ENCODE measurements around the gene WAC. TPM values are rescaled to one million over a fixed set of nuclear protein-coding genes. Genes with fewer than 3 reads are reported as not detected.

The WAC gene
- total RNA-seq, 1 experiment from 2014 or later: 125 TPM

DNA sequence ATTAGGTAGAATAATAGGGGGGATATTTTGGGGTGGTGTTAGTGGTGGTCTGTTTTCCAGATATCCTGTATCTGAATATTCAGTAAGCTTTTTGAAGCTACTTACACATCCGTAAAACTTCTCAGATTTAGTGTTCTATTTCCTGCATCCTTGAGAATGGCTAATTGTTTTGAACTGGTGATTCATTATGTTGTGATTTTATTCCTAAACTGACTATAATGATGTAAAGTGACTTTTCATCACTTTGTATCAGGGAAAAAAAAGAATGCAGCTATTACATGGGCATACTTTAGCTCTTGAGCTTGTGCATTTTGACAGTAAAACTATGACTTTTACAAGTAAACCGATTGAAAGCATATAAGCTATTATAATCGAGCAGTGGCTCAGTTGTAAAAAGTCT is 18.2 kb downstream of the WAC start:
- Histone ChIP-seq H3K27me3 (replicated peaks; ENCODE audit: insufficient read depth, low read depth, low read length, poor library complexity) (no peaks in the 10 kb centered on the region), H3K4me3 (ENCODE audit: low read depth, low read length, poor library complexity, severe bottlenecking) (no peak overlapping the region), H3K9me3 (ENCODE audit: low read depth, low read length, poor library complexity, severe bottlenecking) (no peaks in the 10 kb centered on the region), H3K4me1 (ENCODE audit: insufficient read depth, low read length, poor library complexity, severe bottlenecking) (peaks cover 35% of the 10 kb centered on the region), H3K36me3 (ENCODE audit: insufficient read depth, low read length, poor library complexity, severe bottlenecking) (peaks cover 61% of the 10 kb centered on the region), H3K27ac (ENCODE audit: low read depth, low read length, poor library complexity, severe bottlenecking) (no peak overlapping the region)
- CTCF ChIA-PET: no interaction called here
- POLR2A ChIA-PET (ENCODE audit: low non-redundant PET): no interaction called here
- intact Hi-C loops (cut with micrococcal nuclease; ENCODE audit: unreplicated experiment): no loop called here
- no peak for TF ChIP-seq EZH2 (IDR thresholded peaks at IDR 0.05; ENCODE audit: borderline replicate concordance, low read depth, low read length, poor library complexity, severe bottlenecking)
- TF ChIP-seq, protein P1, sequence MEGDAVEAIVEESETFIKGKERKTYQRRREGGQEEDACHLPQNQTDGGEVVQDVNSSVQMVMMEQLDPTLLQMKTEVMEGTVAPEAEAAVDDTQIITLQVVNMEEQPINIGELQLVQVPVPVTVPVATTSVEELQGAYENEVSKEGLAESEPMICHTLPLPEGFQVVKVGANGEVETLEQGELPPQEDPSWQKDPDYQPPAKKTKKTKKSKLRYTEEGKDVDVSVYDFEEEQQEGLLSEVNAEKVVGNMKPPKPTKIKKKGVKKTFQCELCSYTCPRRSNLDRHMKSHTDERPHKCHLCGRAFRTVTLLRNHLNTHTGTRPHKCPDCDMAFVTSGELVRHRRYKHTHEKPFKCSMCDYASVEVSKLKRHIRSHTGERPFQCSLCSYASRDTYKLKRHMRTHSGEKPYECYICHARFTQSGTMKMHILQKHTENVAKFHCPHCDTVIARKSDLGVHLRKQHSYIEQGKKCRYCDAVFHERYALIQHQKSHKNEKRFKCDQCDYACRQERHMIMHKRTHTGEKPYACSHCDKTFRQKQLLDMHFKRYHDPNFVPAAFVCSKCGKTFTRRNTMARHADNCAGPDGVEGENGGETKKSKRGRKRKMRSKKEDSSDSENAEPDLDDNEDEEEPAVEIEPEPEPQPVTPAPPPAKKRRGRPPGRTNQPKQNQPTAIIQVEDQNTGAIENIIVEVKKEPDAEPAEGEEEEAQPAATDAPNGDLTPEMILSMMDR (conservative IDR thresholded peaks at IDR 0.05; ENCODE audit: low read depth, low read length): no peak
- peak; percentile 48 for DNase-seq (ENCODE audit: low spot score)
- BruUV-seq (replicated peaks): TSS peak; percentile 5

DNA sequence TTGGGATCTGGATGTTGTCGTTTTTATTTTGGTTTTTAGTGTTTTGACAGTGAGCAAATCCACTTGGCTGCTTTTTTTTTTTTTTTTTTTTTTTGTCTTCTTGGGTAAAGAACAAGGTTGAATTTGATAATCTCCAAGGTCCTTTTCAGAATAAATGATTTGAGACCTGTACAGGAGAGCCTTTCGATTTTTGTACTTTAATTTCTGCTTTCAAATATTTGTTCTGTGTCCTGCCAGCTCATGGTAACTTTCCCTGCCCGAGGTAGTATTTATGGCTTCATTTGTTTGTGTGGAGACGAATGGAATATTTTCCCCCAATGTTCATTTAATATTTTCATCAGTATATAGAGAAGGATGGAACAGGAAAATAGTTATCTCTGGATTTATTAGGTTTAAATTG is 19.9 kb downstream of the WAC start:
- H3K4me3 ChIP-seq (ENCODE audit: low read depth, low read length, poor library complexity, severe bottlenecking): no peak overlapping the region
- H3K27me3 ChIP-seq (replicated peaks; ENCODE audit: insufficient read depth, low read depth, low read length, poor library complexity): no peaks in the 10 kb centered on the region
- peaks cover 68% of the 10 kb centered on the region for H3K36me3 ChIP-seq (ENCODE audit: insufficient read depth, low read length, poor library complexity, severe bottlenecking)
- peaks cover 35% of the 10 kb centered on the region for H3K4me1 ChIP-seq (ENCODE audit: insufficient read depth, low read length, poor library complexity, severe bottlenecking)
- H3K27ac ChIP-seq (ENCODE audit: low read depth, low read length, poor library complexity, severe bottlenecking): no peak overlapping the region
- no TSS peak for BruUV-seq (replicated peaks)
- H3K9me3 ChIP-seq (ENCODE audit: low read depth, low read length, poor library complexity, severe bottlenecking): no peaks in the 10 kb centered on the region
- POLR2A ChIA-PET (ENCODE audit: low non-redundant PET): no interaction called here
- no peak for DNase-seq (ENCODE audit: low spot score)
- TF ChIP-seq, protein P1 (conservative IDR thresholded peaks at IDR 0.05; ENCODE audit: low read depth, low read length): no peak
- TF ChIP-seq EZH2 (IDR thresholded peaks at IDR 0.05; ENCODE audit: borderline replicate concordance, low read depth, low read length, poor library complexity, severe bottlenecking): no peak
- intact Hi-C loops (cut with micrococcal nuclease; ENCODE audit: unreplicated experiment): no loop called here
- CTCF ChIA-PET: no interaction called here

DNA sequence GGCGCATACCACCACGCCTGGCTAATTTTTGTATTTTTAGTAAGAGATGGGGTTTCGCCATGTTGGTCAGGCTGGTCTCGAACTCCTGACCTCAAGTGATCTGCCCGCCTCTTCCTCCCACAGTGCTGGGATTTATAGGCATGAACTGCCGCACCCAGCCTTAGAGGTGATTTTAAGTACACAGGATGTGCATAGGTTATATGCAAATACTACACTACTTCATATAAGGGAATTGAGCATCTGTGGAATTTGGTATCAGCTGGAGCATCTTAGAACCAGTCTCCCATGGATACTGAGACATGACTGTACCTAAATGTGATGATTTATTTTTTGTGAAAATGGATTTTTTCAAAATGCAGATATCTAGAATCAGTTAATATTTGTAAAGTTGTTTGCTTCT is 21.1 kb downstream of the WAC start:
- TF ChIP-seq, protein P1 (conservative IDR thresholded peaks at IDR 0.05; ENCODE audit: low read depth, low read length): no peak
- TF ChIP-seq EZH2 (IDR thresholded peaks at IDR 0.05; ENCODE audit: borderline replicate concordance, low read depth, low read length, poor library complexity, severe bottlenecking): no peak
- no peak for DNase-seq (ENCODE audit: low spot score)
- Histone ChIP-seq H3K27ac (ENCODE audit: low read depth, low read length, poor library complexity, severe bottlenecking) (no peak overlapping the region), H3K4me3 (ENCODE audit: low read depth, low read length, poor library complexity, severe bottlenecking) (no peak overlapping the region), H3K4me1 (ENCODE audit: insufficient read depth, low read length, poor library complexity, severe bottlenecking) (peaks cover 33% of the 10 kb centered on the region), H3K27me3 (replicated peaks; ENCODE audit: insufficient read depth, low read depth, low read length, poor library complexity) (no peaks in the 10 kb centered on the region), H3K9me3 (ENCODE audit: low read depth, low read length, poor library complexity, severe bottlenecking) (no peaks in the 10 kb centered on the region), H3K36me3 (ENCODE audit: insufficient read depth, low read length, poor library complexity, severe bottlenecking) (peaks cover 68% of the 10 kb centered on the region)
- ChIA-PET POLR2A (ENCODE audit: low non-redundant PET) (no interaction called here), CTCF (no interaction called here)
- intact Hi-C loops (cut with micrococcal nuclease; ENCODE audit: unreplicated experiment): no loop called here
- no TSS peak for BruUV-seq (replicated peaks)

Data from A673 (cell line).